Prostate gland (tissue), 2 donors: ENCODE results near the gene ANO10. TPM values are rescaled to one million over a fixed set of nuclear protein-coding genes. Genes with fewer than 3 reads are reported as not detected.

Experiments used
- DNase-seq: peaks from one replicate; pipeline ENCODE4 v3.0.0-alpha.2; 2019; ENCODE audit warnings: low spot score
- H3K27ac ChIP-seq, 2 donors: fragments of 200-600 bp; sonication (generic); 2 replicates each; pipeline ENCODE4 v1.5.1; 2017 to 2019
- H3K27me3 ChIP-seq: fragments of 200-600 bp; sonication (generic); replicated peaks from 2 replicates; pipeline ENCODE4 v1.5.1; 2019; ENCODE audit not compliant: insufficient read depth
- H3K36me3 ChIP-seq, 2 donors: fragments of 200-600 bp; sonication (generic); 1 replicate in 1 of 2; 2 replicates in 1 of 2; pipeline versions ENCODE4 v1.5.1 to v1.8.1; 2017 to 2019
- H3K4me1 ChIP-seq: fragments of 200-600 bp; sonication (generic); replicated peaks from 2 replicates; pipeline ENCODE4 v1.5.1; 2019
- H3K4me3 ChIP-seq, 2 donors: fragments of 200-600 bp; sonication (generic); 2 replicates each; pipeline ENCODE4 v1.5.1; 2017 to 2019
- H3K9me3 ChIP-seq: fragments of 200-600 bp; sonication (generic); 2 replicates; pipeline ENCODE4 v1.5.1; 2017
- POLR2A ChIP-seq: fragments of 450-650 bp; IDR thresholded peaks from one replicate; pipeline ENCODE4 v1.6.1; 2016; ENCODE audit warnings: antibody characterized with exemption, mild to moderate bottlenecking
- POLR2AphosphoS5 ChIP-seq: sonication (generic); formaldehyde crosslinking; IDR thresholded peaks from one replicate; pipeline ENCODE4 v1.6.1; 2017; ENCODE audit warnings: antibody characterized with exemption
- WGBS: methylation state at CpG from one replicate; pipeline ENCODE4 v1.1.5; 2018; 5-methylcytosine and 5-hydroxymethylcytosine counted together
- intact Hi-C: fragments of 100-400 bp; cut with DNase I; formaldehyde crosslinking; loops from one replicate; pipeline ENCODE4 v1.14.2; 2022
- total RNA-seq, 2 donors: library from RNA; depleted of rRNA; stranded (reverse); fragments of >200 nt; gene quantifications; one replicate each; pipeline ENCODE4 v1.1.0, GENCODE V29; 2016
- TF ChIP-seq, protein P1 (sequence below), 4 experiments: fragments of 200-600 bp in 2 of 4; fragments of 450-650 bp in 2 of 4; sonication (generic) in 2 of 4; IDR thresholded peaks; 1 replicate in 3 of 4; 2 replicates in 1 of 4; pipeline ENCODE4 v1.5.1; 2016 to 2019; ENCODE audit warnings: antibody characterized with exemption in 4 of 4, mild to moderate bottlenecking in 2 of 4, moderate library complexity in 2 of 4

The ANO10 gene
- total RNA-seq, 2 donors from 2014 or later: 12.4 to 17.7 TPM

DNA sequence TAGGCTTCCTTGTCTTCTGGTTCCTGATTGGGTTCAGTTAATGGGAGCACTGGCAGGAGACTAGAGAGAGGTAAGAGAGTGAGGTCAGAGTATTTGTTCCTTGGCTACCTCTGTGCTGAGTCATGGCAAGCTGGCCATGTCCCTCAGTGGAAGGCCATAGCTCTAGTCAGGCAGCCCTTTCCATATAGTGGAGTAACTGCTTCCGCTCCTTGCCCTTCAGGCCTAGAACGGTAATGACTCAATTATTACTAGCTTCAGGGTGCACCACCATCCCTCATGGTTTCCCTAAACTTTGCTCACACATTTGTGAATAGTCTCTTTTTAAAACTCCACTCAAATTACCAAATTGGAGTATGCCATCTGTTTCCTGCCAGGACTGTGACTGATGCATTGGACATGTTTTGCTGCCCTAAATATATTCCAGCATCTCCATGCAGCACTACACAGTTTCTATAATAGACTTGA is 10.5 kb upstream of the ANO10 start:
- H3K27ac ChIP-seq: no peak overlapping the region
- intact Hi-C loops: no loop called here

DNA sequence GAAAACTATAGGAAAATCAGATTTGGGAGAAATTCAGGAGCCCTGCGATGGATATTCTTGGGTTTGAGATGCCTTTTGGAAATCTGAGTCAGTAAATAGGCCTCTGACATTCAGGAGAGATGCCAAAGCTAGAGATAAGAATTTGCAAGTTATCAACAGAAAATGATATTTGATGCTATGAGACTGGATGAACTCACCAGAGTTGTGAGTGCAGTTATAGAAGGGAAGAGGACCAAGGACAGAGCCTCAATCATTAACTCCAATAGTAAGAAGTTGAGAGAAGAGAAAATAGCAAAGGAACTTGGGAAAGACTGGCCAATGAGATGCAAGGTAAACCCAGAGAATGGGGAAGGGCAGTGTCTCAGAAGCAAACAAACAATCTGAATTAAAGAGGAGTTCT is 7.9 kb upstream of the ANO10 start:
- intact Hi-C loops: no loop called here
- DNase-seq: no peak
- no peak overlapping the region for H3K4me3 ChIP-seq
- no peaks in the 10 kb centered on the region for H3K27me3 ChIP-seq
- no peaks in the 10 kb centered on the region for H3K36me3 ChIP-seq
- WGBS: 96% methylated on average over 1 of the region's 1 CpG
- no peak overlapping the region for H3K27ac ChIP-seq
- H3K9me3 ChIP-seq: no peaks in the 10 kb centered on the region
- H3K4me1 ChIP-seq: no peaks in the 10 kb centered on the region
- TF ChIP-seq, protein P1, sequence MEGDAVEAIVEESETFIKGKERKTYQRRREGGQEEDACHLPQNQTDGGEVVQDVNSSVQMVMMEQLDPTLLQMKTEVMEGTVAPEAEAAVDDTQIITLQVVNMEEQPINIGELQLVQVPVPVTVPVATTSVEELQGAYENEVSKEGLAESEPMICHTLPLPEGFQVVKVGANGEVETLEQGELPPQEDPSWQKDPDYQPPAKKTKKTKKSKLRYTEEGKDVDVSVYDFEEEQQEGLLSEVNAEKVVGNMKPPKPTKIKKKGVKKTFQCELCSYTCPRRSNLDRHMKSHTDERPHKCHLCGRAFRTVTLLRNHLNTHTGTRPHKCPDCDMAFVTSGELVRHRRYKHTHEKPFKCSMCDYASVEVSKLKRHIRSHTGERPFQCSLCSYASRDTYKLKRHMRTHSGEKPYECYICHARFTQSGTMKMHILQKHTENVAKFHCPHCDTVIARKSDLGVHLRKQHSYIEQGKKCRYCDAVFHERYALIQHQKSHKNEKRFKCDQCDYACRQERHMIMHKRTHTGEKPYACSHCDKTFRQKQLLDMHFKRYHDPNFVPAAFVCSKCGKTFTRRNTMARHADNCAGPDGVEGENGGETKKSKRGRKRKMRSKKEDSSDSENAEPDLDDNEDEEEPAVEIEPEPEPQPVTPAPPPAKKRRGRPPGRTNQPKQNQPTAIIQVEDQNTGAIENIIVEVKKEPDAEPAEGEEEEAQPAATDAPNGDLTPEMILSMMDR (IDR thresholded peaks at IDR 0.05): no peak
- TF ChIP-seq POLR2AphosphoS5 (no peak), POLR2A (no peak)

More for the DNA sequence above, 10.5 kb upstream of the ANO10 start:
- DNase-seq: no peak
- Histone ChIP-seq H3K4me3 (no peak overlapping the region), H3K4me1 (no peaks in the 10 kb centered on the region), H3K9me3 (no peaks in the 10 kb centered on the region), H3K27me3 (no peaks in the 10 kb centered on the region), H3K36me3 (no peaks in the 10 kb centered on the region)
- TF ChIP-seq POLR2AphosphoS5: no peak
- no peak for TF ChIP-seq POLR2A
- TF ChIP-seq, protein P1 (IDR thresholded peaks at IDR 0.05): no peak
- 93% methylated on average over 2 of the region's 2 CpGs for WGBS

DNA sequence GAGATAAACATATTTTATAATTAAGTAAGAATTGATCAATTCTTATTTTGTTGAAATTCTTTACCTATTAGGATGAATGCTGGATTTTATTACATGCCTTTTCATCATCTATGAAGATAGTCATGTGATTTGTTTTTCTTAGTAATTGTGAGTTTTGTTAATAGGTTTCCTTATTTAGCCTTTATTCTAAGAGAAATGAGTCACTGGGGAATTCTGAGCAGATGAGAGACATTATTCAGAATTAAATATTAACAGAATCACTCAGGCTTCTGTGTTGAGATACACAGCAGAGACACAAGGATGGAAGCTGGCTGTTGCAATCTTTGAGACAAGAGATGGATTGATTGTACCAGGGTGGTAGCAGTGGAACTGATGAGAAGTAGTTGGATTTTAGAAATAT is 7.4 kb upstream of the ANO10 start:
- intact Hi-C loops: no loop called here
- no peak for DNase-seq
- TF ChIP-seq POLR2AphosphoS5 (no peak), POLR2A (no peak)
- TF ChIP-seq, protein P1 (IDR thresholded peaks at IDR 0.05): no peak
- Histone ChIP-seq H3K27me3 (no peaks in the 10 kb centered on the region), H3K9me3 (no peaks in the 10 kb centered on the region), H3K4me1 (no peaks in the 10 kb centered on the region), H3K4me3 (no peak overlapping the region), H3K36me3 (no peaks in the 10 kb centered on the region), H3K27ac (no peak overlapping the region)

DNA sequence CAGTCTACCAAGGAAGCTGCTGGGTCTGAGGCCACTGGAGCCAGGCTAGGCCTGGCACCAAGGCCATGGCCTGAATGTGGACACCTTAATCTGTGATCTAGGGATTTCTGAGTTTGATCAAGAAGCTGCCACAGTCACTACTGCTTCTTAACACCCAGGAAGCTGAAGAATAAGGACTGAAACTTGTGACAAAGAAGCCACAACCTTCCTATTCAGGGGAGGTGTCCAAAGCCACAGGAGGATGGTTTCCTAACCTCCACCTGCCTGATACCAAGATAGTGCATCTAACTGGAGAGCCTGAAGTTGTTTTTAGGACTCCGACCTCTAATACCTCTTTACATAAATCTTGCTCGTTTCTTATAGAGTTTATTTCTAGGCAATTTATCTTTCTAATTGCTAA is 5.5 kb upstream of the ANO10 start:
- H3K9me3 ChIP-seq: no peaks in the 10 kb centered on the region
- intact Hi-C loops: no loop called here
- 92% methylated on average over 2 of the region's 2 CpGs for WGBS
- TF ChIP-seq, protein P1 (IDR thresholded peaks at IDR 0.05): no peak
- TF ChIP-seq POLR2AphosphoS5: no peak
- no peak for TF ChIP-seq POLR2A
- no peaks in the 10 kb centered on the region for H3K27me3 ChIP-seq
- H3K4me1 ChIP-seq: no peaks in the 10 kb centered on the region
- no peak for DNase-seq
- H3K4me3 ChIP-seq: no peak overlapping the region
- no peaks in the 10 kb centered on the region for H3K36me3 ChIP-seq
- no peak overlapping the region for H3K27ac ChIP-seq

DNA sequence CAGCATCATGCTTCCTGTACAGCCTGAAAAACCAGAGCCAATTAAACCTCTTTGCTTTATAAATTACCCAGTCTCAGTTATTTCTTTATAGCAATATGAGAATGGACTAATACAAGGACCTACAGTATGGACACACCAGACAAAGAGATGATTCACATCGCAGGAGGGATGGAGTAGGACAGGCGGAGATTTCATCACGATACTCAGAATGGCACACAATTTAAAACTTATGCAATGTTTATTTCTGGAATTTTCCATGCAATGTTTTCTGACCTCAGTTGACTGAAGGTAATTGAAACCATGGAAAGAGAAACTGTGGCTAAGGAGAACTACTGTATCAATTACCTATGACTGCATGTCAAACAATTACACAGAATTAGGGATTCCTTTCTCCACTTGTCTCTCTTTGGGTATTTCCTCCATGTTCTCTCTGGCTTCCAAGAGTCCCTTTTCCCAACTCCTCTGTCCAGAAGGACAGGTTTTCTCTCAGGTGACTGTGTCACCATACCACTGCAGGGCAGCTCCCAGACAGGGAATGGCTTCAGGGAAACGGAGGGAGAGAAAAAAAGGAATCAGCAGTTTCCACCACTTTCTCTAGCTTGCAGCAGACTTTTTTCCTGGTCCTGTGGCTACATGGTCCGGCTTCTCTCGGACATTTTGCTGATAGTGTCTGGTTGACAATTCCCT is 3.0 kb upstream of the ANO10 start:
- TF ChIP-seq, protein P1 (IDR thresholded peaks at IDR 0.05): no peak
- TF ChIP-seq POLR2AphosphoS5 (no peak), POLR2A (no peak)
- WGBS: 87% methylated on average over 6 of the region's 6 CpGs
- Histone ChIP-seq H3K36me3 (no peaks in the 10 kb centered on the region), H3K9me3 (no peaks in the 10 kb centered on the region), H3K27ac (no peak overlapping the region), H3K4me1 (no peaks in the 10 kb centered on the region), H3K27me3 (no peaks in the 10 kb centered on the region), H3K4me3 (no peak overlapping the region)
- intact Hi-C loops: loop anchor here (5.0 kb wide), 2 partner anchors 68 to 143 kb away; partner anchors contain the start of gene ABHD5
- DNase-seq: no peak
